GM12878 (cell line): ENCODE results near the gene PLEKHD1. TPM values are rescaled to one million over a fixed set of nuclear protein-coding genes. Genes with fewer than 3 reads are reported as not detected.

Experiments used
- ATAC-seq: fragments of 200-7000 bp; cut with Tn5 transposase; 3 replicates; pipeline ENCODE4 v1.9.1; 2020; ENCODE audit warnings: mild to moderate bottlenecking, moderate library complexity
- BruUV-seq: library from RNA; stranded (reverse); fragments of 400-500 nt; replicated peaks from 2 replicates; lab custom pipeline; 2021; lab: Mats Ljungman, UMichigan
- CTCF ChIA-PET: fragments of 300-600 bp; sonication (Branson Sonifier 250); formaldehyde crosslinking; extraction: SDS; loops from one replicate; lab custom pipeline; 2021; ENCODE audit warnings: inconsistent platforms; lab: Yijun Ruan, JAX
- POLR2A ChIA-PET: fragments of 350-600 bp; formaldehyde crosslinking; extraction: SDS; loops from one replicate; lab custom pipeline; 2021; ENCODE audit warnings: inconsistent platforms; lab: Charles Lee
- RAD21 ChIA-PET: fragments of 300-600 bp; sonication (Branson Sonifier 250); formaldehyde crosslinking; loops from one replicate; lab custom pipeline; 2023; ENCODE audit warnings: antibody characterized with exemption; ENCODE audit not compliant: unreplicated experiment; lab: Charles Lee
- SMC1A ChIA-PET: fragments of 300-600 bp; sonication (Branson Sonifier 250); formaldehyde crosslinking; loops from one replicate; lab custom pipeline; 2023; ENCODE audit not compliant: unreplicated experiment, uncharacterized antibody; lab: Charles Lee
- DNase-seq: peaks from one replicate; pipeline ENCODE4 v3.0.0-alpha.2; 2011; ENCODE audit warnings: low read depth, low spot score
- FAIRE-seq: peaks from 3 replicates; lab custom pipeline; 2011; peaks lifted over from hg19 to GRCh38; lab: Jason Lieb, UNC
- H2AFZ ChIP-seq: 2 replicates; pipeline ENCODE4 v1.6.0; 2011; ENCODE audit warnings: low read depth, low read length, control low read depth; ENCODE audit not compliant: control insufficient read depth
- H3K27ac ChIP-seq: 2 replicates; pipeline ENCODE4 v1.5.1; 2011; ENCODE audit warnings: control low read depth; ENCODE audit not compliant: control insufficient read depth, insufficient read depth
- H3K27me3 ChIP-seq, 2 experiments: replicated peaks in 1 of 2; 2 replicates each; pipeline versions ENCODE4 v1.6.0 to v1.6.1; 2011; ENCODE audit warnings: low read length in 1 of 2; ENCODE audit not compliant: control insufficient read depth in 2 of 2, insufficient read depth in 2 of 2
- H3K36me3 ChIP-seq, 2 experiments: 2 replicates each; pipeline ENCODE4 v1.5.1; 2011; ENCODE audit warnings: low read length in 1 of 2; ENCODE audit not compliant: control insufficient read depth in 2 of 2, insufficient read depth in 2 of 2
- H3K4me1 ChIP-seq: 2 replicates; pipeline ENCODE4 v1.6.1; 2011; ENCODE audit warnings: mild to moderate bottlenecking, low read length, moderate library complexity, mixed read lengths; ENCODE audit not compliant: control insufficient read depth, insufficient read depth
- H3K4me2 ChIP-seq: 2 replicates; pipeline ENCODE4 v1.6.0; 2011; ENCODE audit warnings: control low read depth; ENCODE audit not compliant: control insufficient read depth, insufficient read depth
- H3K4me3 ChIP-seq: fragments of 200-600 bp; sonication (generic); 2 replicates; pipeline ENCODE4 v1.5.1; 2016
- H3K79me2 ChIP-seq: 2 replicates; pipeline ENCODE4 v1.6.0; 2011; ENCODE audit warnings: low read length; ENCODE audit not compliant: control insufficient read depth, insufficient read depth
- H3K9ac ChIP-seq: 2 replicates; pipeline ENCODE4 v1.8.0; 2011; ENCODE audit warnings: low read length, control low read depth, mixed read lengths; ENCODE audit not compliant: control insufficient read depth, insufficient read depth
- H3K9me3 ChIP-seq: replicated peaks from 3 replicates; pipeline ENCODE4 v1.5.1; 2011; ENCODE audit warnings: mild to moderate bottlenecking, low read length; ENCODE audit not compliant: control insufficient read depth, insufficient read depth
- H4K20me1 ChIP-seq: 2 replicates; pipeline ENCODE4 v1.6.0; 2011; ENCODE audit not compliant: control insufficient read depth, insufficient read depth
- BCLAF1 ChIP-seq: fragments of 450-650 bp; IDR thresholded peaks from 2 replicates; pipeline ENCODE4 v1.6.1; 2017; ENCODE audit warnings: antibody characterized with exemption, mild to moderate bottlenecking, moderate library complexity
- CREM ChIP-seq: IDR thresholded peaks from 2 replicates; pipeline ENCODE4 v1.6.1; 2014; ENCODE audit warnings: antibody characterized with exemption, low read depth
- CTCF ChIP-seq, 3 experiments: IDR thresholded peaks in 2 of 3; conservative IDR thresholded peaks in 1 of 3; 2 replicates each; pipeline ENCODE4 v1.5.1; 2011; ENCODE audit warnings: low read depth in 3 of 3, low read length in 3 of 3, mild to moderate bottlenecking in 3 of 3, control low read depth in 2 of 3, moderate library complexity in 2 of 3, inconsistent platforms in 1 of 3, mixed read lengths in 1 of 3; ENCODE audit not compliant: control insufficient read depth in 2 of 3, insufficient read depth in 1 of 3; ENCODE audit errors: extremely low read depth in 1 of 3
- FOS ChIP-seq: IDR thresholded peaks from 3 replicates; pipeline ENCODE4 v1.6.1; 2011; ENCODE audit warnings: borderline replicate concordance; ENCODE audit not compliant: insufficient read length; ENCODE audit errors: extremely low read depth
- GATAD2B ChIP-seq: fragments of 450-650 bp; conservative IDR thresholded peaks from 2 replicates; pipeline ENCODE4 v1.6.1; 2017; ENCODE audit warnings: low read depth, mild to moderate bottlenecking, moderate library complexity
- NRF1 ChIP-seq: conservative IDR thresholded peaks from 2 replicates; pipeline ENCODE4 v1.6.1; 2011; ENCODE audit warnings: mild to moderate bottlenecking, low read depth, low read length, improper control_type of control experiment
- PML ChIP-seq: IDR thresholded peaks from 2 replicates; pipeline ENCODE4 v1.6.1; 2012; ENCODE audit warnings: low read length, inconsistent platforms
- RAD21 ChIP-seq: IDR thresholded peaks from 2 replicates; pipeline ENCODE4 v1.6.1; 2011; ENCODE audit warnings: mild to moderate bottlenecking, low read depth, low read length, moderate library complexity; ENCODE audit not compliant: insufficient read depth
- RB1 ChIP-seq: fragments of 450-650 bp; formaldehyde crosslinking; IDR thresholded peaks from 2 replicates; pipeline ENCODE4 v1.6.1; 2017; ENCODE audit warnings: mild to moderate bottlenecking, borderline replicate concordance
- SMC3 ChIP-seq: IDR thresholded peaks from 2 replicates; pipeline ENCODE4 v1.6.1; 2011; ENCODE audit warnings: low read length, improper control_type of control experiment, borderline replicate concordance
- SUZ12 ChIP-seq: fragments of 200-600 bp; sonication (generic); IDR thresholded peaks from one replicate; pipeline ENCODE4 v1.6.1; 2018; ENCODE audit warnings: antibody characterized with exemption, mild to moderate bottlenecking; ENCODE audit not compliant: unreplicated experiment
- YY1 ChIP-seq: IDR thresholded peaks from 2 replicates; pipeline ENCODE4 v1.6.1; 2011; ENCODE audit warnings: low read depth, mild to moderate bottlenecking, low read length
- ZBTB4 ChIP-seq: fragments of 450-650 bp; formaldehyde crosslinking; IDR thresholded peaks from 2 replicates; pipeline ENCODE4 v1.4.0; 2022; ENCODE audit warnings: mild to moderate bottlenecking, moderate library complexity
- WGBS: methylation state at CpG from one replicate; pipeline ENCODE4 v1.1.6; 2016; ENCODE audit warnings: low lambda C conversion rate; ENCODE audit not compliant: insufficient replicate concordance, insufficient coverage; ENCODE audit errors: missing lambda C conversion rate; 5-methylcytosine and 5-hydroxymethylcytosine counted together
- in situ Hi-C: fragments of 300-500 bp; cut with MboI; formaldehyde crosslinking; loops from 9 replicates; pipeline ENCODE4 v1.14.3; 2018; ENCODE audit warnings: mixed read lengths
- intact Hi-C: fragments of 100-400 bp; cut with micrococcal nuclease; formaldehyde crosslinking; loops from one replicate; pipeline ENCODE4 v1.14.2; 2022; ENCODE audit not compliant: unreplicated experiment
- polyA plus RNA-seq, 11 experiments: library from polyadenylated mRNA; depleted of rRNA in 4 of 11; unstranded in 6 of 11; stranded (reverse) in 5 of 11; fragments of >200 nt; fragmentation: Nextera tagmentation in 4 of 11; fragmentation: Illumina TruSeq in 1 of 11; extraction: Ambion mirVana in 4 of 11; extraction: Trizol in 1 of 11; gene quantifications; 1 replicate in 1 of 11; 2 replicates in 10 of 11; pipeline versions ENCODE4 v1.2.1 to v1.2.3, GENCODE V29; 2011 to 2016; ENCODE audit warnings: inconsistent platforms in 2 of 11, missing spikeins in 2 of 11, low read depth in 1 of 11
- total RNA-seq, 4 experiments: library from RNA; depleted of rRNA in 3 of 4; stranded (reverse); fragments of >200 nt in 3 of 4; fragmentation: Illumina TruSeq in 1 of 4; extraction: Trizol in 1 of 4; gene quantifications; 2 replicates each; pipeline versions ENCODE4 v1.2.1 to v1.2.3, GENCODE V29; 2013 to 2021

Gene PLEKHD1
- total and polyA plus RNA-seq, 10 of the 15 experiments (the other 5 are each of a cell fraction or from before 2014, with no cell fraction given): 0.01 to 0.08 (median 0.04) TPM; not detected in 6

- no peak for TF ChIP-seq PML
- TF ChIP-seq RB1: no peak
- no peak for TF ChIP-seq CREM
Measured at GRCh38 chr14:69573831-69574262, 89.3 kb downstream of the PLEKHD1 start (continued).

- no peak within 1 kb of the TSS for H3K27ac ChIP-seq
- peak; percentile 93 for ATAC-seq
- WGBS: 5% methylated on average over 49 of the region's 52 CpGs
- H3K4me3 ChIP-seq: no peak within 1 kb of the TSS
- BruUV-seq: no TSS peak
- H3K27me3 ChIP-seq: peaks cover 13 to 16% of the 10 kb centered on the region in 2 experiments
- POLR2A ChIA-PET: no interaction called here
- intact Hi-C loops: loop anchor here (2.0 to 10.0 kb wide), 2 partner anchors 100 to 332 kb away; no protein-coding TSS in a partner anchor
- H3K79me2 ChIP-seq: no peaks in the 10 kb centered on the region
- RAD21 ChIA-PET: interaction anchor here (1.0 kb wide), 2 partner anchors 332 to 333 kb away, joined by 3 to 4 read pairs; no protein-coding TSS in a partner anchor
- no peak for DNase-seq
- no peaks in the 10 kb centered on the region; the same call in 2 of the 3 replicates for H3K9me3 ChIP-seq
- in situ Hi-C loops: no loop called here
- peak; percentile 18 for FAIRE-seq
- H4K20me1 ChIP-seq: no peaks in the 10 kb centered on the region
- CTCF ChIA-PET: interaction anchor here (0.6 to 2.4 kb wide), 13 partner anchors 11 to 334 kb away, joined by 3 to 20 read pairs (median 5); no protein-coding TSS in a partner anchor
- peak within 1 kb of the TSS; percentile 60 for H3K4me2 ChIP-seq
- SMC1A ChIA-PET: interaction anchor here (0.9 to 1.2 kb wide), 4 partner anchors 25 to 333 kb away, joined by 3 to 4 read pairs (median 3); no protein-coding TSS in a partner anchor
- no peaks in the 10 kb centered on the region for H3K4me1 ChIP-seq
- H3K36me3 ChIP-seq: no peaks in the 10 kb centered on the region
- H2AFZ ChIP-seq: no peak within 1 kb of the TSS
- H3K9ac ChIP-seq: no peak within 1 kb of the TSS
- TF ChIP-seq SMC3 (peak; percentile 91), RAD21 (peak; percentile 70), NRF1 (no peak), FOS (no peak), BCLAF1 (no peak), GATAD2B (no peak), CTCF (IDR thresholded peaks at IDR 0.05 in 2 of 3, conservative IDR thresholded peaks at IDR 0.05 in 1 of 3; ENCODE audit: control insufficient read depth in 2 of 3, extremely low read depth in 1 of 3, insufficient read depth in 1 of 3, low read depth in 3 of 3, low read length in 3 of 3) (peak; percentile 77 to 88 (median 87)), SUZ12 (peak; percentile 51), ZBTB4 (CRISPR knock-in tag) (no peak), YY1 (peak; percentile 48; the same call in 1 of the 2 replicates)
Measured at GRCh38 chr14:69574263-69574953, 89.9 kb downstream of the PLEKHD1 start, which contains the start of gene CCDC177. CCDC177 (minus strand) TSS chr14:69574871; CDS start chr14:69573622, 1,249 bp downstream.
